HG03469 (cell line): ENCODE data around the gene LIMS1.
"Not testable (repeated sequence)": the region's sequence is repeated elsewhere in the genome, so short reads cannot be mapped to it uniquely, and the experiment has no call there.

Experiments used
- ATAC-seq: cut with Tn5 transposase; IDR thresholded peaks from one replicate; pipeline ENCODE4 v1.9.1; 2021; ENCODE audit warnings: mild to moderate bottlenecking, moderate library complexity, moderate number of reproducible peaks; ENCODE audit not compliant: unreplicated experiment

Gene LIMS1

DNA sequence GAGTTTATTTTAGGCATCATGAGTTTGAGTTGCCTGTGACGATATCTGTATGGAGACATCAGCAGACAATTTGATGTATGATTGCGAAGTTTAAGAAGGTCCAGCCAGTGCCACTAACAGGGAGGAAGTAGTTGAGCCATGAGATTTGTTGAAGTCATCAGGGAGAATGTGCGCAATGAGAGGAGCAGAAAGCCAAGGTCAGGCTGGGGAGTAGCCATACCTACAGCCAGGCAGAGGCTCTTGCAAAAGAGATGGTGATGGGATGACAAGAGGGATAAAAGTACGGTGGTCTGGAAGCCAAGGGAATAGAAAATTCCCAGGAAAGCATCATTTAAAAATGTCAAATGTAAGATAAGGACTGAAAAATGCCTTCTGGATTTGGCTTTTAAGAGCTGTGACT lies 51.2 kb downstream of the LIMS1 start:
- ATAC-seq = no peak

DNA sequence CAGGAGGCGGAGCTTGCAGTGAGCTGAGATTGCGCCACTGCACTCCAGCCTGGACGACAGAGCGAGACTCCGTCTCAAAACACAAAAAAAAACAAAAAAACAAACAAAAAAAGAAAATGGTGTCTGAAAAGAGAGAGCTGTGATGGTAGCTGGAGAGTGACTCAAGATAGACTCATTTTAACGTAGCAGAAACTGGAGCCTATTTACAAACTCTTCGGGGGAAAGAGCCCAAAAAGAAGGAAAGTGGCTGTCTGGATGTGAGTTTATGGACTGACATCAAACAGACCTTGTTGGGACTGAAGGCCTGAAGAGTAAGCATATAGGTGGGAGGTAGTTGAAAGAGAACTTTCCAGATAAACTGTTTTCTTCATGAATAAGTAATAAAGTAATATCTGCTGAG lies 51.8 kb downstream of the LIMS1 start:
- no peak for ATAC-seq

DNA sequence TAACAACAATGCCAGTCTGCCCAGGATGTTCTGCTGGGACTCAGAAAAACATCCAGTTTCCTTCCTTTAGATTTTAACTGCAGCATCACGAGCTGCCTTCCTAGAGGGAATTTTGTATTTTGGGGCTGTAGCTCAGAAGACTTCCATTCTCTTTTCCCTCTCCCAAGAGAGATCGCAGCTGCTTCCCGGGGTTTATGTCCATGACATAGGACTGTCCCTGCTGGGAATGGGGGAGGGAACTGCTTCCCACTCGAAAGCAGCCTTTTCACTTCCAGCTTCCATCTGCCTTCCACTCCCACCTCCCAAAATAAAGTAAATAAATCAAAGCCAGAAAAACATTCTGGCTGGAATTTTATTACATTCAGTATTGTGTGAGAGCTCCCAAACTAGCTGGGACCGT lies 52.4 kb downstream of the LIMS1 start:
- ATAC-seq = no peak

DNA sequence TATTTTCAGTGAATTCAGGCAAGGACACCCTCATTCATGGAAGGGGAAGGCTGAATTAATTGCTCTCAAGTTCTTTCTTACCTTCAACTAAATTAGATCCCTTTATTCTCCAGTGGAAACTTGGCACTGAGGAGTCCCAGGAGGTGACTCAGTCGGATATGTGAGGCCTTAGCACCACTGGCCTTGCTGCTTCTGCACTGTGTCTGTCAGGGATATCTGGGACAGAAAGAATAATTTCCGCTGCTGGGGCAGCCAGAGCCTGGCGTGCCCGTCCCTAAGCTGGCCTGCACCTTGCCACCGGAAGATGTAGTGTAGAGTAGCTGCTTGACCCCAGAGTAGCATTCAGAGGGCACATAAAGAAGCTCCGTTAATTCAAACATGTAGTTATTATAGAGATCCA lies 53.4 kb downstream of the LIMS1 start:
- no peak for ATAC-seq

DNA sequence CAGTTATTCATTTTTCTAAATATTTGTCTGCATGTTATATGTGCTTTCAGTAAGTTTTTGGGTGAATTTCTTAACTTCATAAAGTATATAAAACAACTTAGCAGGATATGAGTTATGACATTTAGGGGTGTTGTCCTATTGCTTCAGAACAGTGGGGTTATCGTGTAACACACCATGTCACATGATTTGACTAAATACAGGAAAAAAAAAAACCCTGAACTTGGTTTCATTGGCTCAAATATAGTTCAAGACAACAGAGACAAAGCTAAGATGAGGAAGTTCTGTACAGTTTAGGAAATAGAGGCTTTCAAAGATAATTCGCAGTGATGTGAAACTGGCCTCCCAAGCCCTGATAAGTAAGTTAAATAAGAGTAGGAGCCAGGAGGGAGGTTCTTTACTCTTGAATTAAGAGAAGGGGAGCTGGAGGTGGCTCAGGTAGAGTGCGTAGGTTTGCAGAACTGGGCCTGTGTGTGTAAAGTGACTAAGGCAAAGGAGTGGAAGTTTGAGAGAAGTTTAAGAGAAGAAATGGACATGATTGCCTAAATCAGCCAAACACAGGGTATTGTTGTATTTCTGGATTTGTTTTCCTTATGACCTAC lies 53.9 kb downstream of the LIMS1 start:
- no peak for ATAC-seq

DNA sequence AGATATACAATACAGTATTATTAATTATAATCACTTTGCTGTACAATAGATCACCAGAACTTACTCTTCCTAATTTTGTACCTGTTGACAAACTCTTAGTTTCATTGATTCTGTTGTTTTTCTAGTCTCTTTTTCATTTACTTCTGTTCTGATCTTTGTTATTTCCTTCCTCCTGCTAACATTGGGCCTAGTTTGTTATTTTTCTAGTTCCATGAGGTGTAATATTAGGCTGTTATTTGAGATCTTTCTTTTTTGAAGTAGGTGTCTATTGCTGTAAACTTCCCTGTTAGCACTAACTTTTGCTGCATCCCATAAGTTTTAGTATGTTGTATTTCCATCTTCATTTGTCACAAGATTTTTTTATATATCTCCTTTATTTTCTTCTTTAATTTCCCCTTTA lies 55.1 kb downstream of the LIMS1 start:
- no peak for ATAC-seq

DNA sequence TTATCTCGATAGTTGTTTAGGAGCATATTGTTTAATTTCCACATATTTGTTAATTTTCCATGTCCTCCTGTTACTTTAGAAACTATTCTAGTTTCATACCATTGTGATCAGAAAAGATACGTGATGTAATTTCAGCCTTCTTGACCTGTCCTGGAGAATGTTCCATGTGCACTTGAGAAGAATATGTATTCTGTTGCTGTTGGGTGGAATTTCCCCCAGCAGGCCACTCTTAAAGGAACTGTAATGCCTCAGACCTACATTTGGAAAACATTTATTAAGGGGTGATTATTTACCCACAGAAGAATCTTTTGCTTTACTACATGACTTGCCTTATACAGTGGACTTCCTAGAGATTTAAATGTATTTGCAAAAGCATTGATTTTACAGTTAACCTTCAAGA lies 55.5 kb downstream of the LIMS1 start:
- ATAC-seq = no peak

DNA sequence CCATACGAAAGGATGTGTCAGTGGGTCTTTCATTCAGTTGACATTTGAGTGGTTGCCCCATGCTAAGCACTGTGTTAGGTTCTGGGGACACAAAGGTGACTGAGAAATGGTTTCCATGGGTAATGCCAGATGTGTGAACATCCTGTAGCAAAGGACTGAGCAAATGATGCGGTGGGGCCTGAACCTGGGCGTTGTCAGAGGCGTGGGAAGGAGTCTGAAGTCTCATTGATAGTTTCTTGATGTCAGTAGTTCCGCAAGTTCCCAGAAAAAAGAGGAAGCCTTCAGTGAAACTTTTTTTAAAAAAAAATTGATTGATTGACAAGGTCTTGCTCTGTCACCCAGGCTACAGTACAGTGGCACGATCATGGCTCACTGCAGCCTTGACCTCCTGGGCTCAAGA lies 56.9 kb downstream of the LIMS1 start:
- peak; percentile 37 for ATAC-seq

DNA sequence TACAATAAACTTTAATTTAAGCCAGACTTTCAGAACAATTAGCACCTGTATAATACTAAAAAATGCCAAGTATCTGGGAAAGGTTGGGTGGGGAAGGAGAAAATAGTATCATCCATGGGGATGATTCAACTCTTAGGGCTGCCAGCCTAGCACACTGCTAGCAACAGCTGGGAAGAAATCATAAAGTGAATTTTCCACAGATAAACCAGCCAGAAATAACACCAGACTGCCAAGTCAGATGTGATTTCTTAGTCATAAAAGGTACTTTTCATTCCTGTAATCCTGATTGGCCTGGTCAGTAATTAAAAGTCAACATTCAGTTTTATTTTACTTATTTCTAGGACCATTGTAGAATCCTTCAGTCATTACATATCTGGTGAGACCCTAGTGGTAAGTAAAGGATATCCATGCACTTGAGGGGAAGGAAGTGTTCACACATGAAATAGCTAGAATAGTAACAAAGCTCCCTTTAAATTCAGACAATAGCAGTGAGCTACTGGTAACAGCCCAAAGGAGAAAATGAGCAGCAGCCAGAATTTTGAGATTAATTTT lies 59.4 kb downstream of the LIMS1 start:
- ATAC-seq = no peak

DNA sequence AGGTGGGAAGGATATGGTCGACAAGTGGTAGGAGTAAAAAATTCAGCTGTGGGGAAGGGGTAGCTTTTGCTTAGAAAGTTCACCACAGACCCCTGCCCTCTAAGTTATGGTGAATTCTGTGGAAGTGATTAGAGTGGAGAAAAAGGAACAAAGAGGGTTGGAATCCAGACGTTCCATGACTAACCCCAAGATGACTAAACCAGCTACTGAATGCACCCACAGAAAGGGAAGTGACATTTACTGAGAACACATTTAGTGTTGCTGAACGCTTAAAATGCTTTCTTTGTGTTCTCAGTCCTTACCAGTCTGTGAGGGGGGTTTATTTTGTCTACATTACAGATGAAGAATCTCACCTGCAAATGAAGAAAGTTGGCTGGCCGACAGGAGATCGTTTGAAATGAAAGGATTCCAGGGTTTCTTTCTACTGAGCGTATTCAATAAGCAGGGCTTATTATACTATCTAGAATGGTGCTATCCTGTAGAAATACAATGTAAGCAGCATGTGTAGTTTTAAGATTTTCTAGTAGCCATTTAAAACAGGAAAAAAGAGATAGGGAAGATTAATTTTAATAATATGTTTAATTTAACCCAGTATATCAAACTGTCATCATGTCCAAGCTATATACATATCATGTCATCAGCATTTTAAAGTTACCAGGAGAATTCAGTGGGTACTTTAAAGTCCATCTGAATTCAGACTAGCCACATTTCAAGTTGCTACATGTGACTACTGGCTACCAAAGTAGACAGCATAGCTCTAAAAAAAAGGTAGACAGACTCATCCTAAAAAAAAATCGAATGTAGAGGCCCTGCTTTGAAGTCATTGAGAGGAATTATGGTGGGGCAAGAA lies 60.1 kb downstream of the LIMS1 start:
- peak; percentile 88 for ATAC-seq

DNA sequence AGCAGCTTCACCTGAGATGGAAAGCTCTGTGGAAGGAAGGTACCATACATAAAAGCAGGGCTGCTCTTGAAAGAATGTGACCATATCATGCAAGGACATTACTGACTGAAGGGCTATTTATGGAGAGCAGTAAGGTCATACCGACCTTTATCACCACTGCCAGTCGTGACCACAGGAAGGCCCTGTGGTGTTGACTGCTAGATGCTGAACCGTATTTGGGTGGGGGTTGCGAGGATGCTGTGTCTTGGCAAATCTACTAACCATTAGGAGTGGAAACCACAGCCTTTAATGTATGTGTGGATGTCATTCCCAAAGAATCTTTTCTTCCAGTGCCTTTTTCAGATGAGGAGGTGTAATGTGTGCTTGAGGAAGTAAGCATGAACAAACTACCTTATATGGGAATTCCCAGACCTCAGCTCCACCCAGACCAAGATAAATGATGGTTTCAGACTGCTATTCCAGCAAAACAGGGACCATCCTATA lies 60.8 kb downstream of the LIMS1 start:
- peak; percentile 28 for ATAC-seq

DNA sequence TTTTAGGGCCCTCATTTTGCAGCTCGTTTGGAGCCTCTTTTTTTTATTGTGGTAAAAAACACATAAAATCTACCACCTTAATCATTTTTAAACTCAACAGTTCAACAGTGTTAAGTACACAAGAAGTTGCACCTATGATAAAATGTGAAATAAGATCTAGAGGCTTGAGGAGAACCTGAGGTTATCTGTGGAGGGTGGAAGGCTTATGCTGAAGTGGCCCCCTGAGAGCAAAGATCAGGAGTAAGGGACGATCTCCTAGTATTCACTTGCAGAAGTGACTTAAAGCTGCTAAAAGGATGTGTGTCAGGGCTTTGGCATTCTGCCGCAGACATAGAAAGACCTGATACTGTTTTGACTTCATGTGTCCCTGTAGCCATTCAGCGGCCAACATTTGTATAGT lies 61.5 kb downstream of the LIMS1 start:
- not testable (repeated sequence) for ATAC-seq

DNA sequence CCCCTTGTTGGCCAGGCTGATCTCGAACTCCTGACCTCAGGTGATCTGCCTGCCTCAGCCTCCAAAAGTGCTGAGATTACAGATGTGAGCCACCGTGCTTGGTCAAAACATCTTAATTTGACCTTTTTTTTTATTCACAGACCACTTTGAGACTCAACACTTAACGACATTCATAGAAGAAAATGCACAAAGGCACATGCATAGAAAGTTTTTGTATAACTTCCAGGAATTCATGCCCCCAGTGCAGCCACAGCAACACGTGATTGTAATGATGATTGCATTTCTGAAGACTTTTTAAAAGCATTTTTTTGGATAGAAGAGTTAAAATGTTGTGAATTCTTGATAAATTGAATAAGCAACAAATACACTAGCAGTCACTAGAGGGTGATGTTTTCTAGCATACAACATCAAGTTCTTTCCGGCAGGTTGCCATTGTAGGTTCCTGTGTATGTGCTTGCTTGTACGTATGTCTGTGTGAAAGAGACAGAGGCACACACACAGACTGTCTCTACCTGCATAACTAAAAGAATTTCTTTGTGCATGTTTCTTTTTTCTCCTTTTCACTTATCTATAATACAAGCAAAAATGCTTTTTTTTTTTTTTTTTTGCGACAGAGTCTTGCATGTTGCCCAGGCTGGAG lies 63.0 kb downstream of the LIMS1 start:
- ATAC-seq = not testable (repeated sequence)

DNA sequence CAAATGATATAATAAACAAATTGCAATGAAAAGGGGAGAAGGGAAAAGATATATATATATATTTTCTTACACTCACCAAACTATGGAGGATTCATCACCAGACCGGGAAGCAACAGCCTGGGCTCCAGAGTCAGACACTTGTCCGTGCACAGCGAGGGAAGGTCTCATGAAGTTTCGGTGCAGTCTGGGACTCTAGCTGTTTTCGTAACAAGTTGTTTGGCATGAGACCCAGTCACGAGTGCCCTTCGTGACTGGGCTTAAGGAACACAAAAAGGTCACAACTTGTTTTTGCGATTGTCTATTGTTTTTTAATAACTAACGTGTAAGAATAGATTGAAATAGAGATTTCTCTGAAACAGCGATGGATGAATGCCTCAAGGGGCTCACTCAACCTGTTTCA lies 66.9 kb downstream of the LIMS1 start:
- not testable (repeated sequence) for ATAC-seq

DNA sequence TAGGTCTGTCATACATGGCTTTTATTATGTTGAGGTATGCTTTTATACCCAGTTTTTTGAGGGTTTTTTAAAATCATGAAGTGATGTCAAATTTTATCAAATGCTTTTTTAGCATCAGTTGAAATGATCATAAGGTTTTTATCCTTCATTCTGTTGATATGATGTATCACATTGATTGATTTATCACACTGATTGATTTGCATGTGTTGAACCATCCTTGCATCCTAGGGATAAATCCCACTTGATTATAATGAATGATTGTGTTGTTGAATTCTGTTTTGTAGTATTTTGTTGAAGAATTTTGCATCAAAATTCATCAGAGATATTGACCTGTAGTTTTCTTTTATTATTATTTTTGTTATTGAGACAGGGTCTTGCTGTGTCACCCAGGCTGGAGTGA lies 68.2 kb downstream of the LIMS1 start:
- ATAC-seq = no peak

DNA sequence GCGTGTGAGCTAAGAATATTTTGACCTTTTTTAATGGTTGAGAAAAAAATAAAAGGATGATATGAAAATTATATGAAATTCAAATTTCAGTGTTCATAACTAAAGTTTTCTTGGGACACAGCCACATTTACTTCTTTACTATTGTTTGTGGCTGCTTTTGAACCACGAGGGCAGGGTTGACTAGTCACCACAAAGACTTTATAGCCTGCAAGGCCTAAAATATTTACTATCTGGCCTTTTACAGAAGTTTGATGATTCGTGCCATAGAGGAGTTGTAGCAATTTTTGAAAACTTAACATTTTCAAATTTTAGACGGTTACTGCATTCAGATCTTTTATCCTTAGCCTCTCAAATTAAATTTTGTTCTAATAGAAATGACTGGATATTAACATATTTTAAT lies 69.9 kb downstream of the LIMS1 start:
- ATAC-seq = no peak

DNA sequence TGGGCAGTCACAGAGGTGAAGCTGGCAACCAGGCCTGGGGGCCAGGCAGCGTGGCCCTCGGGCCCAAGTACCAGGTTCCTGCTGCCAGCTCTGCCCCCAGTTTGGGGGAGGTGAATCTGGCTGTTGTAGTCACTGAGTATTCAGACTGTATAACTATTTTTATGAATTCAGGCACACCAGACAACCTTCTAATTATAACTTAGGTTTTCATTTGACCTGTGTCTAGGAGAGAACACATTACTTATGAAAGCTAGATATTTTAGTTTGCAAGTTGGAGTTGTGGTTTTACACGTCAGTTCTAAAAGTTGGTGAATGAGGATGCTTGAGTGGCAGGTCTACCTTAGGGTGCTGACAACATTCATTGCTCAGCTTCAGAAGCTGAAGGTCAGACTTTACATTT lies 71.7 kb downstream of the LIMS1 start:
- peak; percentile 69 for ATAC-seq

DNA sequence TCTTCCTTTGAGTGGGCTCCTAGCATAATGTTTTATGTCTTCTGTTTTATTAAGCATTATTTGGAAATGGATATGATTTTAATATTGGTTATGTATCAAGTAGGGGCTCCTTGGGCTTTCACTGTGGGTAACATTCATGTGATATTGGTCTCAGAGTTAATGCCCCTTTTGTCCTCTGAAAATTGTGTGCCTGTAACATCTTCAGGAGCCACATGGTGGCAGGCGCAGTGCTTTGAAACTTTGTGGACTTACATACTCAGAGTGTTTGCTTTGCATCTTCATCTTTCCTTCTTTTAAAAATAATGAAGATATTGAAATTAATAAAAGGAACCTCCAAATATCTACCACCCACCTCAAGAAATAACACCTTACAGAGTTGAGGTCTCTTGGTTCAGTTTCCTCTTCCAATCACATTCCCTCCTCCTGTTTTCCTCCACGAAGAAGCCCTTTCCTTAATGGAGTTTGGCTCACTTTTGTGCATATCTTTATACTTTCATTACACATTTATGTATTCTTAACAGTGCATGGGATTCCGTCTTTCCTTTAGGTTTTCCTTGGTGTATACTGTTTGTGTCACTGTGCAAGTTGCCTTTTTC lies 73.5 kb downstream of the LIMS1 start:
- no peak for ATAC-seq

DNA sequence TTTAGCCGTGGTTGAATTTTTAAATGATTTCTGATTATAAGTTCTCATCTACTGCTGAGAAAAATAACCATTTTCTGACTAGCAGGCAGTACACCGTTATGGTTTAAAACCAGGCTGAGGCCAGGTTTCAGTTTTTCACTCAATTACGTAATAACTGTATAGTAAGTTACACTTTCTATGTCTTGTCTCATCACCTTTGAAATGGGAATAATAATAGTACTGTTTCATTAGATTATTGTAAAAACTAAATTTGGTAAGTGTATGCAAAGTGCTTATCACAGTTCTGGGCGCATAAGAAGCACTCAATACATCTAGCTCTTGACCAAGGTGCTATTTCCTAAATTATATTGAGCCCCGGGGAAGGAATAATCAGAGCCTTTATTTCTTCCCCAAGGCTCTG lies 76.8 kb downstream of the LIMS1 start:
- no peak for ATAC-seq

DNA sequence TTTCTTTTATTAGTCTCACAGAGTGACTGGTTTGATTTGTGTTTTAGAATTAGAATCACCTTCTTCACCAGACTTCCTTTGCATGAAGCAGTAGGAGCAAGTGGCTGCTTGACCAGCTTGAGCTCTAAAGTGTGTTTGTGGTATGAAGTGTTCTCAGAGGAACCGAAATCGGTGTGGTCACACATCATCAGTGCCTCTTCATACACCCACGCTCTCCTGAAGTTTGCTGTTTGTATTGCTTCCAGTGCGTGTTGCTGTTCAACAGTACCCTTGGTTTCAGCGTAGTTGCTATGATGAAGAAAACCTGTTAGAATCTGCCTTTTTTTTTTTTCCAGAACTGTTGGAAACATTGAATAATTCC lies 77.9 kb downstream of the LIMS1 start:
- peak; percentile 78 for ATAC-seq

DNA sequence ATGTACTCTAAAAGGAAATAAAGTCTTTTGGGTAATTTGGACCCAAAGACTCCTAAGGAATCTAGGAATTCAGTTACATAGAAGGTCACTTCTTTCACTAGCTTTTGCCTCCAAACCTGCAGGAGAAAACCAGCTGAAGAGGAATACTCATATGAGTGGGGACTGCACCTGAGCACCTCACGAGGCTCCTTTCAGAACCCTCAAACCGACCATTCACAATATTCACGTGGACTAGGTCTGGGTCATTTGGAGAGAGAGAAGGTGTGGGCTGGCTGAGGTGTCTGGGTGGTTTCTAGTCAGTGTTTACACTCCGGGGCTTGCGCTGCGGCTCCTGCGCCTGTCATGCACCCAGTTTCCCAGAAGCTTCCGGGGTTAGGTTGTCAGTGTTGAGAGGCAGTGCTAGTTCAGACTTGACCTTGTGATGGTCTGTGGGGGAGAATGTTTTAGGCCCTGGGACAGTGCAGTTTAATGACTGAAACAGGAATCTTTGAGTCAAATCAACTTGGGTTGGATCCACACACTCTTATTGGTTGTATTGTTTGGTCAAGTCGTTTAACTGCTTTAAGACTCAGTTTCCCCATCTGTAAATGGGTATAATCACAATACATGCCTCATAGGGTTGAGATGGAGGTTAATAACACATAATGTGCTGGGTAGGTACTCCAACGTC lies 78.4 kb downstream of the LIMS1 start:
- ATAC-seq = peak; percentile 64
